ENCODE results near the gene ITPKB.

- TF ChIP-seq POLR2A (IDR thresholded peaks at IDR 0.05) (no peak), CTCF (IDR thresholded peaks at IDR 0.05) (no peak)
These were observed 120.1 kb downstream of the ITPKB start for GRCh38 chr1:226619031-226619430.
